ENCODE measurements around the gene TUBGCP6.

- no peak for TF ChIP-seq CTCF (IDR thresholded peaks at IDR 0.05; ENCODE audit: low read depth, low read length)
- TF ChIP-seq POLR2A (IDR thresholded peaks at IDR 0.05; ENCODE audit: extremely low read depth, insufficient read length), result no peak
These were observed 38.8 kb downstream of the TUBGCP6 start for GRCh38 chr22:50205781-50206569.
